ENCODE data around the gene MEIS2.

- TF ChIP-seq POLR2A (IDR thresholded peaks at IDR 0.05) (no peak), CTCF (IDR thresholded peaks at IDR 0.05) (no peak)
Observed at GRCh38 chr15:36992454-36992853, 107.9 kb downstream of the MEIS2 start.
